ENCODE results near the gene MAST1. TPM values are rescaled to one million over a fixed set of nuclear protein-coding genes. Genes with fewer than 3 reads are reported as not detected.

MAST1 gene
- total and polyA plus RNA-seq, 2 experiments from 2014 or later, result 0.20 to 0.54 TPM

DNA sequence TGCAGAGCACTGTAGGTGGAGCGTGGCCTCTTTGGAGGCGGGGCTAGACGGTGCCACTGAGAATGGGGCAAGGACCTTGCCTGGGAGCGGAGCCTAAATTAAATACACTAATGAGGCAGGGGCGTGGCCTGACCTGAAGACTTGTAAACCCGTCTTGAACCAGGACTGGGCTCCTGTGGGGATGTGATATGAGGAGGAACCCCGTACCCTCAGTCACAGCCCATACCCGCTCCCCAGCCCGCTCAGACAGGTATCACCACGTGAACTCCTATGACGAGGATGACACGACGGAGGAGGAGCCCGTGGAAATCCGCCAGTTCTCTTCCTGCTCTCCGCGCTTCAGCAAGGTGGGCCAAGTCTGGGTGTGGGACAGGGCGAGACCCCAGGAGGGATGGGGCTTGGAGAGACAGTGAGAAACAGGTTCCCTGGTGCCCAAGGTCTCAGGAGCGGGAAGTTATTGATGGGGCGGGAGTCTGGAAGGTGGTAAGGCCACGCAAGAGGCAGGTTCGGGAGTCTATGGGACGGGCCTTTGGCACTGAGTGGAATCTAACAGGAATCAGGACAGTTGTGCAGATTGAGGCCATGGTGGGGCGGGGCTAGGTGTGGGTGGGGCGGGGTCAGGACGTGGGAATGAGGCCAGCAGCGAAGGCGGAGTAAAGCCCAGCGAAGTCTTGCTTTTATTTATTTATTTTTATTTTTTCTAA lies 28.3 kb downstream of the MAST1 start:
- 88% methylated on average over 28 of the region's 29 CpGs for WGBS (ENCODE audit: low lambda C conversion rate, missing lambda C conversion rate)
- Histone ChIP-seq H3K9me3 (ENCODE audit: low read depth) (no peaks in the 10 kb centered on the region), H3K9me2 (replicated peaks; ENCODE audit: insufficient read depth) (no peaks in the 10 kb centered on the region), H3K79me2 (no peaks in the 10 kb centered on the region), H3K27me3 (no peaks in the 10 kb centered on the region), H3K27ac (no peak overlapping the region), H2AFZ (no peak overlapping the region), H3K4me1 (ENCODE audit: insufficient read depth) (no peaks in the 10 kb centered on the region), H4K20me1 (ENCODE audit: insufficient read depth, poor library complexity, severe bottlenecking) (no peaks in the 10 kb centered on the region), H3K36me3 (replicated peaks; ENCODE audit: insufficient read depth, low read depth) (no peaks in the 10 kb centered on the region), H3K4me3 (no peak overlapping the region), H3K4me2 (peak overlapping the region; percentile 92)
- DNase-seq (ENCODE audit: low spot score), result no peak
- TF ChIP-seq EZH2 (IDR thresholded peaks at IDR 0.05; ENCODE audit: borderline replicate concordance), result no peak
- TF ChIP-seq EZH2phosphoT487 (IDR thresholded peaks at IDR 0.05; ENCODE audit: low read depth, severe bottlenecking, unreplicated experiment), result no peak
- TF ChIP-seq, protein P1, sequence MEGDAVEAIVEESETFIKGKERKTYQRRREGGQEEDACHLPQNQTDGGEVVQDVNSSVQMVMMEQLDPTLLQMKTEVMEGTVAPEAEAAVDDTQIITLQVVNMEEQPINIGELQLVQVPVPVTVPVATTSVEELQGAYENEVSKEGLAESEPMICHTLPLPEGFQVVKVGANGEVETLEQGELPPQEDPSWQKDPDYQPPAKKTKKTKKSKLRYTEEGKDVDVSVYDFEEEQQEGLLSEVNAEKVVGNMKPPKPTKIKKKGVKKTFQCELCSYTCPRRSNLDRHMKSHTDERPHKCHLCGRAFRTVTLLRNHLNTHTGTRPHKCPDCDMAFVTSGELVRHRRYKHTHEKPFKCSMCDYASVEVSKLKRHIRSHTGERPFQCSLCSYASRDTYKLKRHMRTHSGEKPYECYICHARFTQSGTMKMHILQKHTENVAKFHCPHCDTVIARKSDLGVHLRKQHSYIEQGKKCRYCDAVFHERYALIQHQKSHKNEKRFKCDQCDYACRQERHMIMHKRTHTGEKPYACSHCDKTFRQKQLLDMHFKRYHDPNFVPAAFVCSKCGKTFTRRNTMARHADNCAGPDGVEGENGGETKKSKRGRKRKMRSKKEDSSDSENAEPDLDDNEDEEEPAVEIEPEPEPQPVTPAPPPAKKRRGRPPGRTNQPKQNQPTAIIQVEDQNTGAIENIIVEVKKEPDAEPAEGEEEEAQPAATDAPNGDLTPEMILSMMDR (IDR thresholded peaks at IDR 0.05; ENCODE audit: poor library complexity), result no peak

DNA sequence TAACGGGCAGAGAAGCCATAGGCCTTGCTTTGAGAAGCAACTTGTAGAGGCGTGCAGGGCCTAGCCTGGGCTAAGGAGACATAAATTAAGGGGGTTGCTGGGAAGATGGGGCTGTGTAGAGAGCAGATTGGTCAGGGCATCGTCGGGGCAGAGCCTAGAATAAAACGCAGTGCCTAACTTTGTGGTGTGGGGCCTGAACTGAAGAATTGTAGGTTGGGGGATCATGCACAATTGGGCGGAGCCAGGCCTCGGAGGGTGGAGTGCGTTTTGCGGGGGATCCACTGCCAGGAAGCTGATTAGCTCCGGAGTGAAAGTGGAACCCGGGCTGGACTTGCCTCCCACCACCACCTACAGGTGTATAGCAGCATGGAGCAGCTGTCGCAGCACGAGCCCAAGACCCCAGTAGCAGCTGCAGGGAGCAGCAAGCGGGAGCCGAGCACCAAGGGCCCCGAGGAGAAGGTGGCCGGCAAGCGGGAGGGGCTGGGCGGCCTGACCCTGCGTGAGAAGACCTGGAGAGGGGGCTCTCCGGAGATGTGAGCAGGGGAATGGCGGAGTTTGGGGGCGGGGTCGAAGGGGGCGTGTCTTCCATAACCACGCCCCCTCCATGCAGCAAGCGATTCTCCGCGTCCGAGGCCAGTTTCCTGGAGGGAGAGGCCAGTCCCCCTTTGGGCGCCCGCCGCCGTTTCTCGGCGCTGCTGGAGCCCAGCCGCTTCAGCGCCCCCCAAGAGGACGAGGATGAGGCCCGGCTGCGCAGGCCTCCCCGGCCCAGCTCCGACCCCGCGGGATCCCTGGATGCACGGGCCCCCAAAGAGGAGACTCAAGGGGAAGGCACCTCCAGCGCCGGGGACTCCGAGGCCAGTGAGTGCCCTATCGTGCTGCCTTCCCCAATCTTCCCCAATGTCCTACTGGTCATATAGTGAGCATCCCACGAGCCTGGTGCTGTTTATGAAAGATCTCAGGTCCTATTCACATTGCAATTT lies 29.1 kb downstream of the MAST1 start:
- no peaks in the 10 kb centered on the region for H3K36me3 ChIP-seq (replicated peaks; ENCODE audit: insufficient read depth, low read depth)
- H2AFZ ChIP-seq, result peak overlapping the region; percentile 91
- no peaks in the 10 kb centered on the region for H3K9me2 ChIP-seq (replicated peaks; ENCODE audit: insufficient read depth)
- peak; percentile 85 for DNase-seq (ENCODE audit: low spot score)
- peak overlapping the region; percentile 92 for H3K4me2 ChIP-seq
- no peaks in the 10 kb centered on the region for H3K27me3 ChIP-seq
- no peaks in the 10 kb centered on the region for H3K79me2 ChIP-seq
- H3K4me3 ChIP-seq, result peak overlapping the region; percentile 48
- H4K20me1 ChIP-seq (ENCODE audit: insufficient read depth, poor library complexity, severe bottlenecking), result no peaks in the 10 kb centered on the region
- 16% methylated on average over 36 of the region's 51 CpGs for WGBS (ENCODE audit: low lambda C conversion rate, missing lambda C conversion rate)
- no peaks in the 10 kb centered on the region for H3K4me1 ChIP-seq (ENCODE audit: insufficient read depth)
- TF ChIP-seq, protein P1 (IDR thresholded peaks at IDR 0.05; ENCODE audit: poor library complexity), result no peak
- no peak for TF ChIP-seq EZH2 (IDR thresholded peaks at IDR 0.05; ENCODE audit: borderline replicate concordance)
- H3K9me3 ChIP-seq (ENCODE audit: low read depth), result no peaks in the 10 kb centered on the region
- H3K27ac ChIP-seq, result peak overlapping the region; percentile 12

DNA sequence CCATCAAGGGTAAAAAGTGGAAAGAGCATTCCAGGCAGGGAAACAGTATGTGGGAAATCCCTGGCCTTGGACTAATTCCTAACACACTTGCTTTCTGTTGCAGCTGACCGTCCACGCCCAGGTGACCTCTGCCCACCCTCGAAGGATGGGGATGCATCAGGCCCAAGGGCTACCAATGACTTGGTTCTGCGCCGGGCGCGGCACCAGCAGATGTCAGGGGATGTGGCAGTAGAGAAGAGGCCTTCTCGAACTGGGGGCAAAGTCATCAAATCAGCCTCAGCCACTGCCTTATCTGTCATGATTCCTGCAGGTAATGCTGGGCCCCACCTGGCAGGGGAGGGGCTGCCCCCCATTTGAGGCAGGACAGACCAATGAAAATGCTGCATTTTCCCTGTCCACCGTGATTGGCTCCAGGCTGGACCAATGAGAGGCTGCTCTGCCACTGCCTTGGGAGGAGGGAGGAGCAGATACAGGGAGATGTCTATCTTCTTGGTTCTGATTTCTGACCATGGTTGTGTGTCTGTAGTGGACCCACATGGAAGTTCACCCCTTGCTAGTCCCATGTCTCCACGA lies 30.3 kb downstream of the MAST1 start:
- Histone ChIP-seq H2AFZ (no peak overlapping the region), H3K4me1 (ENCODE audit: insufficient read depth) (no peaks in the 10 kb centered on the region), H3K36me3 (replicated peaks; ENCODE audit: insufficient read depth, low read depth) (no peaks in the 10 kb centered on the region), H4K20me1 (ENCODE audit: insufficient read depth, poor library complexity, severe bottlenecking) (no peaks in the 10 kb centered on the region), H3K4me3 (no peak overlapping the region), H3K4me2 (no peak overlapping the region), H3K9me3 (ENCODE audit: low read depth) (no peaks in the 10 kb centered on the region), H3K79me2 (no peaks in the 10 kb centered on the region), H3K27me3 (no peaks in the 10 kb centered on the region), H3K27ac (no peak overlapping the region), H3K9me2 (replicated peaks; ENCODE audit: insufficient read depth) (no peaks in the 10 kb centered on the region)
- 91% methylated on average over 10 of the region's 10 CpGs for WGBS (ENCODE audit: low lambda C conversion rate, missing lambda C conversion rate)
- TF ChIP-seq EZH2phosphoT487 (IDR thresholded peaks at IDR 0.05; ENCODE audit: low read depth, severe bottlenecking, unreplicated experiment) (no peak), EZH2 (IDR thresholded peaks at IDR 0.05; ENCODE audit: borderline replicate concordance) (no peak)
- TF ChIP-seq, protein P1 (IDR thresholded peaks at IDR 0.05; ENCODE audit: poor library complexity), result no peak
- DNase-seq (ENCODE audit: low spot score), result no peak

All from hepatocyte (in vitro differentiated cells).